DMS79 (cell line): ENCODE results near the gene SDHB.

Experiments used
- DNase-seq: peaks from one replicate; lab custom pipeline; 2025; lab: John Stamatoyannopoulos, UW

The SDHB gene

DNA sequence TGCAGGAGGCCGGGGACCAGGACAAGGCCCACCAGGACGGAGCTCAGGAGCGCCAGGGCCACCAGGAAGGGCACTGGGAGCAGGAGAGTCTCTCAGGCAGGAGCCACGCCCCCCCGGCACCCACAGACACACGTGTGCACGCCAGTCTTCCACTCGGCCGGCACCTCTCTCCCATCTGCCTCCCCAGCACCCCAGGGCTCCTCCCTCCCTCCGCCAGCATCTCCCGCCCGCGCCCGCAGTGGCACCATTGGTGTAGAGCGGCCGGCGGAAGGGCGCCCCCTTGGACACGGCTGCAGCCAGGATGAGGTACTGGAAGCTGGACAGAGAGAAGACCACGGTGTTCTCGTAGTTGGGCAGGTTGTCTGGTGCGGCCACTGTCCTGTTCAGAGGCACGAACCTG, 67.3 kb downstream of the SDHB start:
- no peak for DNase-seq

DNA sequence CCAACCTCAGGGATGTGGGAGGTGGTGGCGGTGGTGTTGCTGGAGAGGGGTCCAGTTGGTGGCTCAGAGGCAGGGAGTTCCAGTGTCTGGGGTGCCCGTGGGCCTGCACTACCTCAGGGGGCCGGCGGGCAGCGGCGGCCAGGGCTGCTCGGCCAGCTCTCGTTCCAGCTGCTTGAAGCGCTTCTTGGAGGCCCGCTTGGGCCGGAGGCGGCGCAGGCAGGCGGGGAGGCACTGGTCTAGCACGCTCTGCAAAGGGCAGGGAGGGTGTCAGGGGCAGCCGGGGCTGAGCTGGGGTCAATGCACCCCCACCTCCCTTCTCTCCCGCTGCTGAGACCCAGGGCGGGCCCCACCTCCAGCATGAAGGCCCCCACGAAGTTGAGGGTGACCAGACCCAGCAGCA, 67.7 kb downstream of the SDHB start:
- no peak for DNase-seq

DNA sequence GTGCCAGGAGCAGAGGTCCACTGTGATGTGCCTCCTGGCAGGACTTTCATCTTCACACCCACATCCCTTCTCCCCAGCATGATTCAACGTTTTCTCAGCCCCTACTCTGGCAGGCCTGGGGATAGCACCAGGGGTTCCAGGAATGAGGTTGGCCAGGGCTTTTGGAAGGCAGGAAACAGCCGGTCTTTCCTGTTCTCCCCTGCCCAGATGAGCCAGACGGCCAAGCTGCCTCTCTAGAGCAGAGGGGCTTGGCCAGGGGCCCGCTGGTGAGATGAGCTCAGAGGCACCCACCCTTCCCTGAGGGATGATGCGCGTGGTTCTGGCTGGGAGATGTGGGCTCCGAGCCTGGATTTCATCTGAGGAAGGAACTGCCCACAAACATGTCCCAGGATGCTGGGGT, 69.1 kb downstream of the SDHB start:
- no peak for DNase-seq

DNA sequence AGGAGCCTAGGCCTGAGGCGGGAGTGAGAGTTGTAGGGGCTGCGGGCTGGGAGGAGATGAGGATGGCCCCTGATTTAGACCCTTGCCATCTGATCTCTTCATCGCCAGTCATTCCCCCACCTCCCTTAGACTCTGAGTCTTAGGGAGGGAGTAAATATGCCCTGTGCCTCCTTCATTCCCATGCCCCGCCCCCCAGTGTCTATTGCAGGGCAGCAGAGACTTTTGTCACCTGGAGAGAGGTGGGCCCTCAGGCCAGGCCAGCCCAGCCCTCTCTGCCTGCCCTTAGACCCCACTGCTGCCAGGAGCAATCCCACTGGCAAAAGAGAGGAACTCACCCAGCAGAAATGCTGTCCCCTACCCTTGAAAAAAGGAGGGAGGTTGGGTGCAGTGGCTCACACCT, 70.2 kb downstream of the SDHB start:
- DNase-seq = no peak

DNA sequence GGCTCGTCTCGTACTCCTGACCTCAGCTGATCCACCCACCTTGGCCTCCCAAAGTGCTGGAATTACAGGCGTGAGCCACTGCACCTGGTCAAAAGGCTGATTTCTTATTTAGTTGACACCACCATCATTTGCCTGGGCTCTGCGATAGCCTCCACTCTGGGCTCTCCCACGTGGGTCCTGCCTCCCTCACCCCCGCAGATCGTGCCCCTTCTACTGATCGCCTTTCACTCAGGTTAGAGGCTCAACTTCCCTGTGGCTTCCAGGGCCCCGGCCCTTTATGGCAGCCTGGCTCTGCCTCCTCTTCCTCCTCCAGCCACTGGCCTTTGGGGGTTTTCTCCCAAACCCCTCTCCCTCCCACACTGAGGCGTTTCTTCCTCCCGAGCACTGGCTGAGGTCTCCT, 70.9 kb downstream of the SDHB start:
- DNase-seq = no peak

DNA sequence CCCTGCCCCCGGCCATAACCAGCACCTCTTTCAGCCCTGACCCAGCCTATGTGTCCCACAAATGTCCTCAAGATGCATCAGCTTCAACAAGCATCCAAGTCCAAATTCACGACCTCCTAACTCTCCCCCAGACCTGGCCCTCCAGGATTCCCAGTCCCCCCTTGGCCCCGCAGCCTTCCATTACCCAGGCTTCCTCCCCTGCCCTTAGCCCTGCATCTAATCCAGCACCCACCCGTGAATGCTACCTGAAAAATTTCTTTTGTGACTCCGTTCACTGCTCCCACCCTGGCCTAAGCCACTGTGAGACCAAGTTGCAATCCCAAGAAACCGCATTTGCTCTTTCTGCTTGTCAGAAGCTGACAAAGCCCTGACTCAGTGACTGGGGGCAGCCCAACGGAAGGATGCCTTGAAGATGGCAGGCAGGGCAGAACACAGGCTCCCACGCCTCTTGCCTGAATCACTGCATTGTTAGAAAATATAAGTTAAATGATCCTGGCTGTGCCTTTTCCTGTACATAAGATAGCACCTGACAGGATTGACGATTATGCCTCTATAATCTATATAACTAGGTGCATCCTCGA, 72.5 kb downstream of the SDHB start:
- no peak for DNase-seq

DNA sequence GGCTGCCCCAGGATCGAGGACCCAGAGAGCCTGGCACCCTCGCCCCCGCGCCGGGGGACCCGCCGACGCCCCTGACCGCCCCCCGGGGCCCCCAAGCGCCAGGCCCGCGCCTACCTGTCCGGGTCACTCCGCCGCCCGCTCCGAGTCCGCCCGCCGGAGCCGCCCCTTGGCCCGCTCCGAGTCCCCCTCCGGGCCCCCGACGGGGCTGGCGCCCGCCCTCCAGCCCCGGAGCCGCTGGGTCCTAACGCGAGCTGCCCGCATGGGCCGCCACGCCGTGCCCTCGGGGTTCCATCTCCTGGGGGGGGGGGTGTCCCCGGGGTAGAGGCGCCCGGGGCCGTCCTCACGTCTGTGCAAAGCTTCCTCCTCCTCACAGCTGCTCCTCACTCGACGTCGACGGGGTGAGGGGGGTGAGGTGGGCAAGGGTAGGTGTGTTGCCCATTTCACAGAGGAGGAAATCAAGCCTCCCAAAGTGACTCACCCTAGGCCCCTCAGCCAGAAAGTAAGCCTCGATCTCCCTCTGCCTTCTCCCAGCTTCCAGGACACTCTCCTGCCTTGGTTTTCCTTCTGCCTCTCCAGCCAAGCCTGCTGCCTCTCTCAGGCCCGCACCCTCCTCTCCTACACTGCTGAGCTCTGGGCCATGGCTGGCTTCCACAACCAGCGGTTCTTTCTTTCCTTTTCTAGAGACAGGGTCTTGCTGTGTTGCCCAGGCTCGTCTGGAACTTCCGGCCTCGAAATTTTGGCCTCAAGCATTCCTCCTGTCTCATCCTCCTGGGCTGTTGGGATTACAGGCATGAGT, 73.2 kb downstream of the SDHB start, which contains the start of gene MFAP2:
Gene MFAP2, minus strand, starts transcription at position 148 of the 796 bp plus-strand sequence. CDS start 2,347 bp downstream, outside the sequence.
- no peak for DNase-seq

DNA sequence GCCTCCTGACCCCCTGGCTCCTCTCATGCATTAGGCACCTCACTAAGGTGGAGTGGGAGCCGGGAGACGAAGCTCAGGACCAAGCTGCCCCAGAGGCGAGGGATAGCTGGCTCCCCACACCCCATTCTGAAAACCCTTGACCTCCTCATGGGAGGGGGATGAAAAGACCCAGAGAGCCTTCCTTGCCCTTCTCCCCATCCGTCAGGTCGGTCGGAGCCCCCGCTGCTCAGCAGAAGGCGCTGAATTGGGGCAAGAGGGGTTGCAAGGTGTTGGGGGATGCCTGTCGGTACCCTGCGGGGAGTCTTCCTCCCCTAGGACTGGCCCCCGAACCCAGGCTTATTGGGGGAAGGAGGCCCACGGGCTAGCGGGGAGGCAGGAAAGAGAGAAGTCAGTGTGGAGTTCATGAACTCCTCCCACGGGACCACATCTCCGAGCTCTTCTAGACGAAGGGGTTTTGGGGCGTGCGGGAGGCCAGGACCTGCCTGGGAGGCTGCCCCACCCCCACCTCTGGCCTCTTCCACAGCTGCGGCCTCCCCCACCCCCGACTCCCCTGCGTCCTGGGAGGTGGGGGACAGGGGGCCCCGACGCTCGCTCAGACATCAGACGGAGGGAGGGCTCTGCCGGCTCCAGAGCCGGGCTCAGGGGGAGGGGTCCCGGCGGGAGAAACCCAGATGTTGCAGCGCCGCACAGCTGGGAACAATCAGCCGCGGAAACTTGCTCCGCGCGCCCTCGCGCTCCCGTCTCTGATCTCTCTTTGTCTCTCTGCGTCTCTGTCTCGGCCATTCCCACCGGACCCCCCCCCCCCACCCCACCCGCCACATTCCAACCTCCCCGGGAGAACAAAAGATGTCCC, 74.1 kb downstream of the SDHB start:
- no peak for DNase-seq

DNA sequence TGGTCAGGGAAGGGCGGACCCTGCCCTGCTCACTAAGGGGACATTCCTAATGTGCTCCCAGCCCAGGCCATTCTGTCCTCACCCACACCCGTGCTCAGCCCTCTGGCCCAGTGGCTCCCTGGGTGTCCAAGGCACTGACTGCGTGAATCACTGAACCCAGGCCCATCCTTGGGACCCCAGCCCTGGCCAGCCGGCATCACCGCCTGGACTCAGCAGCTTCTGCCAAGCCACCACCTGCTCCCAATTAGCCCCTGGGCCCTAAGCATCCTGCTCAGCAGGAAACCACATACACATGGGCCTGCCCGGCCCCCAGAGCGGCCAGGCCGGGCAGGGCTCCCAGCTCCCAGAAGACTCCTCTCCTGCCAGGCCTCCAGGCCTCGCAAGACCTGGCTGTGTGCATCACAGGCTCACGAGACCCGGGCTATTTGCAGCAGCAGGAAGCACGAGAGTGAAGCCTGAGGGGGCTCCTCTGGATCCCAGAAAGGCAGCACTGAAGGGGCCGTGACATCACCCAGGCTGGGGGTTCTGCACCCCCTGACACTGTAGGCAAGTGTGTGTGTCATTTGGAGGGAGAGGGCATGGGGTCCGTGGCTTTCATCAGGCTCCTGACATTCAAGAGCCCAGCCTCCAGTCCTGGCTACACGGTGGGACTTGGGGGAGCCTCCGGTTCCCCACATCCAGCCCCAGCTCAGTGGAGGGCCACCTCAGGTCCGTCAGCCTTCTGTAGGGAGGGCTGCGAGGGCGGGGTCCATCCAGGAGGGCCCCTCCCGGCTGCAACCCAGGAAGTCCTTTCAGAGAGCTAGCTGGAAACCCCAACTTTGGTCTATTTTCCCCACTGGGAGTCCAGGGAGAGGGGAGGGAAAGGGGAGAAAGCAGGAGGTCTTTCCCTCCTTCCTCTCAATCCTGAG, 75.0 kb downstream of the SDHB start:
- no peak for DNase-seq

DNA sequence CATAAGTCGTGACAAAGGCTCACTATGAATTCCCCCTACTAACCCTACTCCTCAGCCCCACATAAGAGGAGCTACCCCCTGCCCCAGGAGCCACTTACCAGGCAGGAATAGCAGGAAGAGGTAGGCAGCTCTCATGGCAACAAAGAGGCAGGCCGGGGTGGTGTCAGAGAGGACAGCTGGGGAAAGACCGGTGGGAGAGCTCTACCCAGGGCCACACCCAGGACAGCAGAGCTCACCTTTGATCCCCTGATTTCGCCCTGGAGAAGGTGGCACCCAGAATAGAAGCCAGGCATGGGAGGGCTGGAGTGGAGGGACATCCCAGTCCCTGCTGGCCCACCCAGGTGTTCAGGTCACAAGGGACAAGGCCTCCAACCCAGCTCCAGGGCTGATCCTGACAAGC, 75.7 kb downstream of the SDHB start:
- no peak for DNase-seq

DNA sequence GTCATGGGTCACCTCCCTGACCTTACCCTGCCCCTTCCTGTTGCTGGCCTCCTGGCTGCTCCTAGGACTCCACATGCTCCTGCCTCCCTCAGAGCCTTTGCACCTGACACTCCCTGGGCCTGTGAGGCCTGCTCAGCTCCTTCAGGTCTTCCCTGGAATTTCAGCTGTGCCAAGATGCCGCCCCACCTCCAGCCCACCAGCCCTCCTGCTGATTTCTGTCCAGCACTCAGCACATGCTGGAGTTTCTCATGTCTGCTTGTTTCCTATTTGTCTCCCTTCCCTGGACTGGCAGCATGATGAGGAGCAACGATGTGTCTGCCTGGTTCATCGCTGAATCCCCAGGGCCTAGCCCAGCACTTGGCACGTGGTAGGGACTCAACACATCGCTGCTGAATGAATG, 76.5 kb downstream of the SDHB start:
- no peak for DNase-seq

DNA sequence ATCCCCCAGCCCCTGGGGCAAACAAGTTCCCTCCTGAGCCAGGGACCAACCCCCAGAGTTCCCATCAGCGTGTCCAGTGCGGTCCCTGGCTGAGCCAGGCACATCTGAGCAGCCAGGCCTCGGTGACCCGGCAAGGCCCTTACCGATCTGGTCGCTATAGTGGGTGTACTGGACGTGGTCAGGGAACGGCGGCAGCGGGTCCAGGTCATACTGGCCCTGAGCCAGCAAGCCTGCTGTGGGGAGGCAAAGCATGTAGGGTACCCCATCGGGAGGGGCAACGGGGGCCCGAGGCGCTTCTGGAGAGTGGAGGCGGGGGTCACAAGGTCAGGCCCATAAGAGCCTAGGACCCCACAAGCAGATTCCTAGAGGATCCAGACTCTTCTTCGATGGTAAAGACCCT, 76.9 kb downstream of the SDHB start:
- no peak for DNase-seq

DNA sequence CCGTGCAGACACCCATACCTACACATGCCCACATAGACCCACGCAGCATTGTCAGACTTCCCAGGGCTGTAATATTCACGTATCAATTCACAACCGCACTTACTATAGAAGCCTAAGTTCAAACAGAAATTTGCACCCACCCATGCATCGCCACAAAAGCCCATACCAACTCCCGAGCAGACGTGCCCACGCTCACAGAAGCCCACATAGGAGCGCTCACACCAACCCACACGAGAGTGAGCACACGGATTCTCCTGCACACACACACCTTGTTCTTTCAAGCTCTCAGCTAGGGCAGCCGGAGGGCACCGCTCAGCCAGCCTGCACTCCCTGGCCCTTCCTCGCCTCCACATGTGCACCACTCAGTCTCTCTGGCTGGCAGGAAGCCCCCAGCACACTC, 78.0 kb downstream of the SDHB start:
- no peak for DNase-seq

DNA sequence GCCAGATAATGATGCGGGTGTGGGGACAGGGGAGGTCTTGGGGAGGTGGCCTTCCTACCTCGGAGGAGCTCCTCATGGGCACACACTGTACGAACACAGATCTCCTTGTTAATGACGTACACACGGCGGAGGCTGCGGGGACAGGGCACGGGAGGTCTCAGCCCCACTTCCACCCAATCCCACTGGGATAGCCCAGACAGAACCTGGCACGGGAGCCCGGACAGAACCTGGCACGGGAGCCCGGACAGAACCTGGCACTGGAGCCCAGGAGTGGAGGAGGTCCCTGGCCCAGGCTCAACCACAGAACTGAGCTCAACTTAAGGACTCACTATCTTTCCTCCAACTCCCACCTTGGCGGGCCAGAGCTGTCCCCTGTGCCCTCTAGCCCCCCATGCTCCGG, 78.6 kb downstream of the SDHB start:
- no peak for DNase-seq

DNA sequence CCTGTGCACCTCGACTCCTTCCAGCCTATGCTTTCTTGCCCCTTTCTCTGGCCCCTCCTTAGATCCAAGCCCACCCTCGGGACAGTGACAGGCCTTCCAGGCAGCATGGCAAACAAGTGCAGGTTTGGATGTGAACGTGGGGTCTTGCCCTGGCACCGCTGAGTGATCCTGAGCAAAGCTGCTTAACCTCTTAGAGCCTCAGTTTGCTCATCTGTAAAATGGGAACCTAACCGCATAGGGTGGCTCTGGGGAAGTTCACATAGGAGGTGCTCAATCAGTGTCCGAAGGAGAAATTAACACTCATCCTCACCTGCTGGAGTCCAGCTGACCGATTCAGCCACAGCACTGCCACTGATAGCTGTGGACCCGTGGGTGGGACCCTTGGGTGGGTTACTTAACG, 80.6 kb downstream of the SDHB start:
- DNase-seq = no peak

DNA sequence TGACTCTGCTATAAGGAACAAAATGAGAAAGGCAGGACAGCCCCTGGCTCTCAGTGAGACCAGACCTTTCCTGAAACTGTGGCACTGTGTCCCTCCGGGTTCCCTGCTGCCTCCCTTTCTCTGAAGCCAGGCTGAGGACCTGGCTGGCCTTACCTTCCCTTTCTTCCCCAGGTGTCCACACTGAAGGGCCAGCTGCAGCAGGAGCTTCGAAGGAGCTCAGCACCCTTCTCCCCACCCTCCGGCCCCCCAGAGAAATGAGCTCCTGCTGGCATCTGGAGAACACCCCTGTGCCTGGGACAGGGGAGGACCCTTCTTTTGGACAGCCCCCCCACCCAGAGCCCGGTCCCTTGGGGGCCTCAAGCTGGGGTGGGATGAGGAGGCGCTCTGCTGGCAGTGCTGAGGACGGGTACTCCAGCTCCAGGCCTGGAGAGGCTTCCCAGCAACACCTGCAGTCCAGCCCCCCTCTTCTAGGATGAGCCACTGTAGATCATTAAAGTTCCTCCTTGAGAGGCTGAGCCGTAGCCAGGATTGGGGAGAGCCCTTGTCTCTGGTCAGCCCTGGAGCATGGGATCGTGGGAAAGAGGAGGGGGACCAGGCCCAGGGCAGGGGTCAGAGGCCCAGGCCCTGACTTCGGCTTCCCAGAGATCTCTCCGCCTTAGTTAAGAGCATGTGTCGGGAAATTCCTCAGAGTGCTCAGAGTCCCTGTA, 81.5 kb downstream of the SDHB start:
- no peak for DNase-seq

DNA sequence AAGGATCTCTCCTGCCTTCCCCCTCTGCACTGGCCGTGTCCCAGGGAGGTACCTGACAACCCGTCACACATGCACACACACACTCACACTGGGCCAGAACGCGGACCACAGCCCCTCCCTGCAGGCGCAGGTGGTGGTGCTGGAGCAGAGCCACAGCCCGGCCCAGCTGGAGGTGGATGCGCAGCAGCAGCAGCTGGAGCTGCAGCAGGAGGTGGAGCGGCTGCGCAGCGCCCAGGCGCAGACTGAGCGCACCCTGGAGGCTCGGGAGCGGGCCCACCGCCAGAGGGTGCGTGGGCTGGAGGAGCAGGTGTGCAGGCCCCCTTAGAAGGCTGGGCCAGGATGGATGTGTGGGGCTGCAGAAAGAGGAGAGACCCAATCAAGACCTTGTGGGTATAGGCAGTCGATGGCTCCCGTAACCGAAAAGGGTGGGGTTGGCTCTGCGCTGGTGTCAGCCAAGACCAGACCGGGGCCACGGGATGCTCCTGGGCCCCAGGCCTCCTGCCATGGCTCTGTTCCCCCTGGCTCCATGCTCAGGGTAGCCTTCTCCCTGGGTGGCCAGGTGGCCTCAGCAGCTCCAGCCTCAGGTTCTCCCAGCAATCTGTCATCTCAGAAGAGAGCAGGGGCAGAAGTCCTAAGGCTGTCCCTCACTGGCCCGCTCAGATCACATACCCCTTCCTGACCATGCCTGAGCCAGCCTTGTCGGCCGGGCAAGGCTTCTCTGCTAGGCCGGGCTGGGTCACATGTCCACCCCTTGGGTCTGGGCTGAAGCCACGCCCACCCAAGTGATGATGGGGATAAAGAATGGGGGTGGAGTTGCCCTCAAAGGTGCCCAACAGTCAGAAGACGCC, 82.3 kb downstream of the SDHB start:
- peak; percentile 80 for DNase-seq

DNA sequence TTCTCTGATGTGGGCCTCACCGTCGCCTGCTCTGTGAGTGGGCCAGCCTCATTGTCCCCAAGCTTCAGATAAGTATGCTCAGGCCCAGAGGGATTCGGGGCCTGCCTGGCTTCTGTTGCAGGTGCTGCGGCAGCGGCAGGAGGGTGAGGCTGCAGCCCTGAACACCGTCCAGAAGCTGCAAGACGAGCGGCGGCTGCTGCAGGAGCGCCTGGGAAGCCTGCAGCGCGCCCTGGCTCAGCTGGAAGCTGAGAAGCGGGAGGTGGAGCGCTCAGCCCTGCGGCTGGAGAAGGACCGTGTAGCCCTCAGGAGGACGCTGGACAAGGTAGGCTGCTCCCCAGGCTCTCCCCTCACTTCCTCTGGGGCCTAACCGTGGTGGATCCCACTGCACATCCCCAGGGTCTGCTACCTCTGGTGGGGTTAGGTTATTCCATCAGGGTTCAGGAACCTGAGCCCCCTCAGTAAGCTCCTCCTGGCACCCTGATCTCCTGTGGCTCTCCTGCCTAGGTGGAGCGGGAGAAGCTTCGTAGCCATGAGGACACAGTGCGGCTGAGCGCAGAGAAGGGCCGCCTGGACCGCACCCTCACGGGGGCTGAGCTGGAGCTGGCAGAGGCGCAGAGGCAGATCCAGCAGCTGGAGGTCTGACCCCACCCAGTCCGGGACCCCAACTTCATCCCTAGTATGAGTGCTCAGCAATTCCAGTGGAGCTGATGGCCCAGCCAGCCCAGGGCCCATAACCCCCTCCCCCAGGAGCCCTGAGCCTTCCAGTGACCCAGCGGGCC, 83.5 kb downstream of the SDHB start:
- DNase-seq = no peak

DNA sequence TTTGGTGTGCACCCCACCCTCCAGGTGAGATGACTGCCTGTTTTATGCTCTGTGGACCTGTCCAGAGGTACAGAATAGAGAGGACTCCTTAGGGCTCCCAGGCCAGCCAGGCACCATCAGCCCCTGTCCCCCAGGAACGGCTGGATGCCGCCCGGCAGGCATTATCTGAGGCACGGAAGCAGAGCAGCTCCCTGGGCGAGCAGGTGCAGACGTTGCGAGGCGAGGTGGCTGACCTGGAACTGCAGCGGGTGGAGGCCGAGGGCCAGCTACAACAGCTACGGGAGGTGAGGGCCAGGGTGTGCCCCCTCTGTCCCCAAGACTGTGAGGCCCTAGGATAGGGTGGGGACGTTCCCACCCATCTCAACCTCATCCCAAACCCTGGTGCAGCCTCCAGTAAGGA, 84.2 kb downstream of the SDHB start:
- DNase-seq = no peak
